Liver (tissue), 2 donors: ENCODE data around the gene NT5C2.

Source experiments
- CTCF ChIP-seq: fragments of 150-350 bp; IDR thresholded peaks from 2 replicates; pipeline ENCODE4 v1.5.1; 2017; ENCODE audit warnings: improper control_type of control experiment, low read depth, low read length; ENCODE audit not compliant: missing input control
- MAX ChIP-seq: IDR thresholded peaks from 2 replicates; pipeline ENCODE4 v1.6.1; 2016; ENCODE audit warnings: antibody characterized with exemption
- REST ChIP-seq: IDR thresholded peaks from 2 replicates; pipeline ENCODE4 v1.6.1; 2016; ENCODE audit warnings: antibody characterized with exemption, mild to moderate bottlenecking
- ZBTB33 ChIP-seq: IDR thresholded peaks from 2 replicates; pipeline ENCODE4 v1.6.1; 2016; ENCODE audit warnings: antibody characterized with exemption
- donor health status: healthy.

- TF ChIP-seq CTCF (no peak), MAX (no peak), ZBTB33 (no peak), REST (no peak)
Measured at GRCh38 chr10:103102195-103102594, 90.9 kb downstream of the NT5C2 start.
